Stimulated activated naive CD4-positive, alpha-beta T cell (primary cell): Measurements from ENCODE around the gene GPC3.
A peak's percentile ranks its signal among the peaks of the same experiment; 100 is the strongest.
"Not testable (repeated sequence)": the region's sequence is repeated elsewhere in the genome, so short reads cannot be mapped to it uniquely, and the experiment has no call there.

ENCODE experiments used
- DNase-seq, 6 experiments: peaks; one replicate each; lab custom pipeline; 2025; lab: John Stamatoyannopoulos, UW

Gene GPC3

DNA sequence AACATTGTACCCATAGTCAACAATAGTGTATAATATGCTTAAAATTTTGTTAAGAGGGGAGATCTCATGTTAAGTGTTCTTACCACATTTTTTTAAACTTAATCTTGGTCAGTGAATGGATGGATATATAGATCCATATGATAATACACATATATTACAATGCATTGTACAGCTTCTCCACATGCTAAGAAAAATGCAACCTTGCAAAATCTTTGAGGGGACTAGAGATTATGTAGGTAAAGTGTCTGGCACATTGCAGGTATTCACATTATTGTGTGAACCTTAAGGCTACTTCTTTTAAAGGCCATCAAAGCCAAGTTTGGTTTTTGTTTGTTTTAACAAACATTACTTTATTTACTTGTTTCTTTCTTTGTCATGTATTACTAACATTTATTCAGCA, 10.4 kb upstream of the GPC3 start:
- no peak for DNase-seq

DNA sequence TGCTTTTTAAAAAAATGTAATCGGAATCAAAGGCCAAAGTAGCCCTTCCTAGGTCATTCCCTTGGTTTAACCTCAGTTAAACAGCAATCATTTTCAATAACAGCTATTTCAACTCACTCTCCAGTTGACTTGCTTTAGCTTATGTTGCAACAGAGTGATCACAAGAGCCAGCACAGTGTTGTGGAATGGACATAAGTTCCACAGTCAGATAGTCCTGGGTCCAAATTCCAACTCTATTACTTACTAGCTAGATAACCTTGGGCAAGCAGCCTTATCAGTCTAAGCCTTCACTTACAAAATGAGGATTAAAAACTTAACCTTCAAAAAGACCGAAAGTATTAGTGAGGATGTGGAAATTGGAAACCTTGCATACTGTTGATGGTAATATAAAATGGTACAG, 9.2 kb upstream of the GPC3 start:
- no peak for DNase-seq

DNA sequence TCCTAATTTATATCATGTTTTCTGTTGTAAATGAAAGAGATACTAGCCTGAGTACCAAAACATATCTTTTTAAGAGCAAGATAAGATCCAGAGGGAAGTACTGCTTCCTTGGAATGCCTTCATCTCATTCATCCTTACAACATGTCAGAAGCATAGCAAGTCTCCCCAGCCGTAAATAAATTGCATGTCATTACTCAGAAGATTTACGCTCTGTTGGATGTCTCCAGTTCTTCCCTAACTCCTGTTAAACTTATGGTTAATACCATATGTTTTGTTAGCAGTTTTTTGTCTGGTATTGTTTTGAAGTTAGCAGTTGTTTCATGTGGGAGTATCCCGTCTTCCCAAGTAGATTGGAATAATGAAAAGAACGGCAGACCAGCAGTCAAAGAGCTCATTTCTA, 7.5 kb upstream of the GPC3 start:
- no peak for DNase-seq

DNA sequence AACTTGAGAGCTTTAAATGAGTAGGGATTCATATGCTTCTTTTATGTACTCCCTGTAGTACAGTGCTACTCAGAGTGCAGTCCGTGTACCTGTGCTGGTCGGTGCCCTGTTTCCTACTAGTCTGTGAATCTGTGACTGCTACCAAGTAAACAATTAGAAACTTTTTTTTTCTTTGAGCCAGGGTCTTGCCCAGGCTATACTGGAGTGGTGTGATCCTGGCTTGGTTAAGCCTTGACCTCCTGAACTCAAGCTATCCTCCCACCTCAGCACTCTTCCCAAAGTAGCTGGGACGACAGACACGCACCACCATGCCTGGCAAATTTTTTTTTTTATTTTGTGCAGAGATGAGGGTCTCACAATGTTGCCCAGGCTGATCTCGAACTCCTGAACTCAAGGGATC, 6.4 kb upstream of the GPC3 start:
- DNase-seq, result no peak

DNA sequence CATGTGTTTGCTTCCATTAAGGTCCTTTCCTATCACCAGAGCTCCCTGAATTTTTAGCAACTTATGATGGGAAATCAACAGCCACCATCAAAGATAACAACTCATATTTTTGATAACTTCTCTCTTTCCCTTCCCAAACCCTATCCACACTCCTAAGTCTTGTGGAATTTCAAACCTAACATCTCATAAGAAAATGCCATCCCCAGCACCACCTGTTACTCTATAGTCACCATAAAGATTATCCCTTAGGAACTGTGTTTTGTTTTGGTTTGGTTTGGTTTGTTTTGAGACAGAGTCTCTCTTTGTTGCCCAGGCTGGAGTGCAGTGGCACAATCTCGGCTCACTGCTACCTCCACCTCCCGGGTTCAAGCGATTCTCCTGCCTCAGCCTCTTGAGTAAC, 5.7 kb upstream of the GPC3 start:
- not testable (repeated sequence) for DNase-seq

DNA sequence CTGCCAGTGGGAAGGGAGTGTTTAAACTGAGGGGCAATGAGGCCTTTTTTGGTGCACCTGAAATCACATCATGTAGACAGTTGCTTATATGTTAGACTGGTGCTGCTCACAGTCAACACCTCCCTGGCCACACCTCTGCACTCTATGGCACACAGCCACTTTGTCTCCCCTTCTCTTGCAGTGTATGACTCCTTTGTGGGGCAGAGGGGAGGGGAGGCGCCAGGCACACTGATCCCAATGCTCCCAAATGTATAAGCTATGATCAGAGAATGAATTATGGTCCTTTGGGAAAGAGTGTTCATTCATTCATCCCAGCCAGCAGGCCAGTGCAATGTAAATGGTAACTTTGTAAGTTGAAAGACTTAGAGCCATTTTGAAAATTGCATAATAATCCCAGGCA, 4.6 kb upstream of the GPC3 start:
- DNase-seq, result no peak

DNA sequence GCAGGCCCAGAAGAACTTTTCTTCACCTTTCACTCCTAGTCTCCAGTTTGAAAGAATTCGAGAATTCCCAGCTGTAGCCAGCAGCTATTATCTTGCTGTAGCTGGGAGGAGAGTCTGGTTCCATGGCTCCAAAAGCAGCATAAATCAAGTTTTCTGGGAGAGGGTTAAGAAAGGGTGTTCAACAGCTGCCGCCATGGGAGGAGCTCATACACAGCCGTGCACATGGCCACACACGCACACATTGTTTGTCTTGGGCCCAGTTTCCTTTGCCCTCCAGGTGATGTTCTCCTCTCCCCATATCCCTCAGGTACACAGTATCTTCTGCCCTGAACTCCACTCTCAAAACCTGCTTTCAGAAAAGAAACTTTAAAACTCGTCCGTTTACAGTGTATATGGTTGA, 4.1 kb upstream of the GPC3 start:
- no peak for DNase-seq

DNA sequence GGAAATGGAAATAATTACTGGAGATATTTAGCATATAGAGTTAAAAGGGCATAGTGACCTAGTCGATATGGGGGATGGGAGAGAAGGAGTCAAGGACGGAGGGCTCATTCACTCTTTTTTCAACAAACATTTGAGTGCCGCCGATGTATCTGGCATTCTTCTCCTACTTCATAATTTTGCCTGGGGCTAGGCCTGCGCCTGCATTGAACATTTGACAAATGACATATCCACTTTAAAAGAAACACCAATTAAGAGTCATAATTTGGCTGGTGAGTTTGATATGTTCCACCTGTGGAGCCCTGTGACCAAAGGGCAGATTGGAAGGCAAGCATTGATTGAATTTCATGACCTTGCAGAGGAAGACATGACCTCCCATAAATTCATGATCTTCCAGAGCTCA, 2.6 kb upstream of the GPC3 start:
- DNase-seq, result no peak

DNA sequence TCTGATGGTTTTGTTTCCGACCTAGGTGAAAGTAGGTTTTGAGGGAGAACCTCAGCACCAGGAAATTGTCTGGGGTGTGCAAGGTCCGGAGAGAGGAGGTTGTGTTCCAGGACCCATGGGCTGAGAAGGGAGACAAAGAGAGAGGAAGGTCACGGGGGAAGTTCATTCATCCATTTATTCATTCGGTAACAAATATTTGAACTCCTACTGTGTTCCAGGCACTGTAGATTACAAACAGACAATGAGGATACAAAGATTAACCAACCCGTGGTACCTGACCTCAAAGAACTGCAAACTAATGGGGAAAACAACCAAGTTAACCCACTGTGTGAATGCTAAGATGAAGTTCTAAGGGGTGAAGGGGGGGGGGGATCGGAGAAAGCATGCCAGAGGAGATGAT, 1.8 kb upstream of the GPC3 start:
- DNase-seq, result no peak

DNA sequence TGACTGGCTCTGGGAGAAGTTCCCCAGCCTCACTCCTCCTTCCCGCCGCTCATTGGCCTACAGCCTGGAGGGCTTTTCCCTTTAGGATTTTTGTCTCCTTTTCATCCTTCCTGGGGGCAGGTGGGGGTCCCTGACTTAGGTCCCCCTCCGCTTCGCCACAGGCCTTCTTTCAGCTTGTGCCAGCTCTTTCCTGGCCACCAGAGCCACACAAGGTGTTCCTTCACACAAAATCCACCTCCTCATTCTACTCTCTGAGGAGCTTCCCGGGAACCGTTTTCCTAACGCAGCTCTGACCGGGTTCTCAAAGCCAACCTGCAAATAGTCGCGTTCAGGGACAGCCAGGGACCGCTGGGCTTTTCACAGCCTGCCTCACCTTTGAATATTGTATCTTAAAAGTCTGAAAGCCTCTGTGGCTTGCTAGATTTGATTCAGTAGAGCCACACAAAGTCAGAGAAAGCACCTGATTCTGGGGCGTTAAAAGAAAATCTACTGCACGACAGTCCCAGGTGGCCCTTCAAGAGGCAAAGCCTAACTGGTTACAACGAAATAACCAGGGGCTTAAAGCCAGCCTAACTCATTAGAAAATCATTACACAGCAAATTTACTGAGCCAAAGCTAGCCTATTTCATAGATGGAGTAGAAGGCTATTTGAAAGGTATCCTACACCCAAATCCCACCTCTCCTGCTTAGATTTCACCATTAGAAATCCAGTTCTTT, 731 bp upstream of the GPC3 start:
- DNase-seq, result peak in 1 of 6 experiments; percentile 23

DNA sequence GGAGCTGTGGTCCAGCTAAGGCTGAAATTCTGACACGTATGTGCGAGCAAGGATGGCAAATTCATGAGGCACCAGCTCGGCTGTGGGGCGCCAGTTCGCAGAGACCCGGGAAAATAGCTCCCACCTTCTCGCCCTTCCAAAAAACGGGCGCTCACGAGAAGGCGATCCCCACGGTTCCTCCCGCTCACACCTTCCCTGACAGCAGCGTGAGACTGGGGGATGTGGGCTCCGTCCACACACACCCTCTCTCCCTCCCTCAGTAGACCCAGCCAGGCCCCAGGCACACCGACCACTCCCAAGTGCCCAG, 584 bp downstream of the GPC3 start:
- DNase-seq, result no peak

DNA sequence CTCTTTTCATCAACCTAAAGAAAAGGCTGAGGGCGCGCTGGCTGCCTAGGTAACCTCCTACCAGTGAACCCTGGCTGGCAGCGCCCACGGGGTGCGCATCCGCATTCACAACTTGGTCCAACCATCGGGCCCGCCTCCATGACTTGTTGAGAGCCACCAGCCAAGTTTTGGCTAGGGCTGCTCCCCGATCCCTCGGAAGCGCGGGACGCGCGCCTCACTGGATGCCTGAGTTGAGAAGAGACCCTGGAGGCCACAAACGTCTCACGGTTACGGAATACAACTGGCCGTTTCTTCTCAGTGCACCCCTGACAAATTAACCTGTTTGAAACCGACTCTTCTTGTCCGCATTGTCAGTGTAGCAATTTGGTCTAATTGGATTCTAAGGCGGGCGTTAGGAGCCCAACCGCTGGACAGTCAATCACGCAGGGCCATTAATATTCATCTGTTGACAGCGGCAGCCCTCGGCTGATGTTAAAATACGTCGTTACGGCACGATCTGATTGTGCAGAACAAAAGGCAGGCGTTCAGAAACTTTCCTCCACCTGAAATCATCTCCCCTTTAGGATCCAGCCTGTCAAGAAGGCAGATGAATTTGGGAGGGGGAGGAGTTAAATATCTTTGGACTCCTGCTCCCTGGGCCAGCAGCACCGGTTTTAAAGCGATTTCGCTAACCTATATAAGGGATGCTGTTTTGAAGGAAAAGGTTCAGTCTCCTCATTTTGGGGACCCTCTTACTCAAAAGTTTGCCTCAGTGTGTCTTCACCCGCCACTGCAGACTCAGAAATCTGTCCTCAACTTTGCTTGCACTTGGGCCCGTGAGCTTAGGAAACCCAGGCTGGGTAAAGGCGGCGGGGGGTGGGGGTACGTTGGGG, 1.2 kb downstream of the GPC3 start:
- peak in 1 of 6 experiments; percentile 5 for DNase-seq

DNA sequence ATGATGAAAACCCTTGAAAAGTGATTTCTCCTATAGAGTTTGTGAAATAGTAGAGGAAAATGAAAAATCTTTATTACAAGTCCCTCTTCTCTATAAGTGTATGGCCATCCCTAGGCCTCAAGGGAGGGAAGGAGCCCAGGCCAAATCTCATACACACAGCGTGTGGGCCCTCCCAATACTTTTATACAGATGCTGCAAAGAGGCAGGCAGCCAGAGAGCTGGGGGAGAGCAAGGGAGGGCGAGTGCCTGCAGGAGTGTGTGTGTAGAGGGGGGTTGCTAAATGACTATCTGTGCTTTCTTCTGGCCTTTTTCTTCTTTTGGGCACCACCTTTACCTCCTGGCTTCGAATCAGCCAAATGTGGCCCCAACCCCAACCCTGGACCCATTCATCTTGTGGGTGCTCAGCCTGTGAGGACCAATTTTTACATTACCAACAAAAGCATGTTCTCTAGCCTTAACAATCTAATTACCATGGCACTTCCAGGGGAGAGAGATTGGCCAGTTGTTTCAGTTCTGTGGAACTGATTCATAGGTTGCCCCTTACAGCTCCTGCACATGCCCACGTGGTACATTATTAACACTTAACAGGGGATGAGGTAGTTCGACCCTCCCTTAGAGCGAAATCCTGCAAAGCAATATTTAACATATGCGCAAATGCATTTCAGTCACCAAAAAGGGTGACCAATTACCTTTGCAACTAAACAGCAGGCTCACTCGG, 2.0 kb downstream of the GPC3 start:
- no peak for DNase-seq

DNA sequence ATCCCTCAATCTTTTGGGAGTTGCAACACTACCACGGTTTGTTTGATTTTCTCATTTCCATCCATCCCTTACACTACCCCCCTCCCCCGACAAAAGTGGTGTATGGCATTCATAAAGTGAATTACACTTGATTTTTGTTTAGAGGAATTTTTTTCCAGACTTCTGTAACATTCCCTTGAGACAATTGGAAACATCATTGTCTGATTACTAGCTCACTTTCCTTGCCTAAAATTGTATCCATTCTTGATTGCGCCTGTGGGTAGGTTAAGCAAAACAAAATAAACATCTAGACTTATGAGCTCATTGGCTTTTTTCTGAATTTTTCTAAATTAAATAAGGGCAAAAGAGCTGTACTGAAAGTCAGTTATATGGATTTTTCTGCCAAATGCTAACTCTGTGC, 3.5 kb downstream of the GPC3 start:
- DNase-seq, result no peak

DNA sequence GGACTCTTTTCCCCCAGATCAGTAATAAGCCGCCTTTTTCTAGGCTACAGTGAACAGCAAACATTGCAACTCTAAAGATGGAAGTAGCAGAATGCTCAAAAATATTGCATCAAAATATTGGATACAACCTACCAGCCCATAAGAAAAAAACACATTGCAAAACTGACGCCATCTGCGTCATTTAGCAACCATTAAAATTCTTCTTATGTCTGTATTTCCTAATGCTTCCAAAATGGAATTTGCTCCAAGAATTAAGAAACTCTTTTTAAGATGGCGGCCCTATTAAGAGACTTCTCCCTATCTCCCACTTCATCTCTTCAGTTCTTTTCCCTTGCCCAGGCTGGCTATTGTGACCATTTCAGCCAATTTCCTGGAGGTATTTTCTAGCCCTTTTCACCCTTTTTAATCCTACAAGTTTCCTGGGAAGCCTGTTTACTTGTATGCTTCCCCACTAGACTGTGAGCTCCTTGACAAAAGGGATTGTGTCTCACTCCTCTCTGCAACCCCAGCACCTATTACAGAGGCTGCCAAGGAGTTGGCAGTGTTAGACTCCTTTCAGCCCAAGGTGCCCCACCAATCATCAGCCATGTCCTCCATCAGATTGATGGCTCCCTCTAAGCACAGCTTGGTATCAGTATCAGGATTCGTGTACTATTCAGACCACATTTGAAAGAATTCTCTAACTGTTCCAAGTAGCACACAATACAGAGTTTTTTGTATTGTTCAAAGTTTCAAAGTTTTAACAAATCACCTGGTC, 4.4 kb downstream of the GPC3 start:
- DNase-seq, result no peak

DNA sequence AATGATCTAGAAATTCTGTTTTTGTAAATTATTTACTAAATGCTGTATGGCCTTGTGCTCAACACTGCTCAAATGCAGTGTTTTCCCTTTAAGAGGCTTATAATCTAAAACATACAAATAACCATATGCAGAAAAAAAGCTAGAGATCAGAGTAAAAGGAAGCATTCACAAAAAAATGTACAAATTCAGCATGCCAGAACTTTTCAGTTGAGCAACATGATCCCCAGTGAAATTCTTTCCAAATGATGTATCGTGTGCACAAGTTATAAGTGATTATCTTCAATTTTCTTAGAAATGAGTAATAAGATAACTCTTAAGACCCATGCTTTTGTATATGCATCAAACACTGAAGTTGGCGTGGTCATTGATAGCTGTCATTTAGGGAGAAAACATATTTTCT, 5.0 kb downstream of the GPC3 start:
- DNase-seq, result no peak

DNA sequence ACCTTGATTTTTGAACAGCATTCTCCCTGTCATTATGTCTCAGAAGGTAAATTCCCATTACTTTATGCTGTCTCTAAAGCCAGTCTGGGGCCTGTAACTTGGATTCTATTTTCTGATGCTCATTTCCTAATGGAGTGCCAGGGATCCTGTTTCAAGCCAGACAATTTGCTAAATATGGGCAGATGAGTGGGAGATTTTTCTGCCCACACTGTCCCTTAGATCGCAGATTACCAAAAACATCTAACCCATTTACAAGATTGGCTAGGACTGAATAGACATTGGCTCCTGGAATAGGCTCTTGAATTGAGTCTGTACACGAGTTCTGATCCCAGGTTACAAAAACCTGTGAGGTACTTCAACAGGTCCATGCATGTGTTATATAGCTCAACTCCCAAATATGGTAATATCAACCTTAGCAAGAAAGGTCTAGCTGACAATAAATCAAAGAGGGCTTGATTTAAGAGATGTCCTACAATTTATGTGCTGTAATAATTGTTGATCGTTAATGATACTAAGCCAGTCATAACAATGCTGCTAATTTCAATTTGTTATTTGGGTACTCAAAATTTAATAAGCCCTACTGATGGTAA, 5.7 kb downstream of the GPC3 start:
- DNase-seq, result no peak

DNA sequence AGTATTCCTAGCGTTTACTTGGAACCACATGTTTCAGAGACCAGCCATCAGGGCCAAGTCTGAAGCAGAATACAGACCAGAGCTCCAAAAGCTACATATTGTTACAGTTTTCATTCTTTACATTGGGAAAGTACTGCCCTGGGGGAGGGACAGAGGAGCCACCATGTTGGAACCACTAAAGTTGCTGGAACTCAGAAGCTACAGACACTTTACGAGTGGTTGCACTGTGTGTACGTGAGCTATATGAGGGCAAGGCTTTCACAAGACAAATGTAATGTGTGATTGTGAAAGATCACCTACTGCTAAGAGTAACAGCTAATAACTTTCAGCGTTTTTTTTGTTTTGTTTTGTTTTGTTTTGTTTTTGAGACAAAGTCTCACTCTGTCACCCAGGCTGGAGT, 11.7 kb downstream of the GPC3 start:
- no peak for DNase-seq

DNA sequence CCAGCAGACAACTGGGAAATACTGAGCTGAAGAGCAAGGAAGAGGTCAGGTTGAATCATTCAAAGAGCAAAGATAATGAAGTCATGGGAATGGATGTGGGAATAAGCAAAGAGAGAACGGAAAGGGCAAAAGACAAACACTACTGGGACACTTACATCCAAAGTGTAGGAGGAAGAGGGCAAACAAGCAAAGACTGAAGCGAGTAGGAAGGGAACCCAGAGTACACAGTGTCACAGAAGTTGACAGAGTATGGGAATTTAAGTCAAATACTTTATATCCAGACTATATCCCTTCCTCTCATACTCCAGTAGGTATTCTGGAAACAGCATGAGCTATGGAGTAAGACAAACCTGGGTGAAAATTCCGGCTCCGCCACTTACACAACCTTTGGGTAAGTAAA, 12.5 kb downstream of the GPC3 start:
- no peak for DNase-seq

DNA sequence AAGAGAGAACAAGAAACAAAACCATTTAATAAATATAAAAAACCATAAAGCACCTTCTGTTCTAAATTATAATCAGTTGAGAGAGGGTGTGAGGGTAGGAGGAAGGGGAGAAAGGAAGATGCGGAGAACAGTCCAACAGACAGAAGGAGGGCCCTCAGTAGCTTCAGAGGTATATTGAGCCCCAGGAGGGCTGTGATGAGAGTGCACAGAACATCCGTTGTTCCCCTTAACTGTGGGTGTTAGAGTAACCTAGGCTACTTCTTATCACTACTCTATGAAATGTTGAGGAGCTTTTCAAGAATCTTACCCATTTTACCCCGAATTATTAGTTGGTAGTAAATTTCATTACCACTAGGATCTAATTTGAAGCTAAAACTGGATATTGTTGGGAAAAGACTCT, 13.8 kb downstream of the GPC3 start:
- no peak for DNase-seq

DNA sequence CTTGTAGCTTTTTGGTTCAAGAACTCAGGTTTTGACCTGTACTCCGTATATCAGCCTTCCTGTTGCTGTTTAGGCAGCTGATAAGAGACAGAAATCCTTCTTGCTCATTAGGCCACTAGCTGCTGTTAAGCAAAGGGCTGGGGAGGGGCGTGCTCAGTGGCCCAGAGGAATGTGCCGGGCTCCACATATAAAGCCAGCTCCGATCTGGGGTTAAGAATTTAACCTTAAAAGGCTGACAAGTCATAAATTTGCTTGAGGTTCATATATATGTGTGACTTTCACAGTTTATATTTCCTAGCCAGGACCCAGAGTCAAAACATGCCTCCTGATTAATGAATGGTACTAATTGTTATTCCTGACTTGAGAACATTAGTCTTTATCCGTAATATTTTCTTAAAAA, 15.3 kb downstream of the GPC3 start:
- DNase-seq, result no peak

DNA sequence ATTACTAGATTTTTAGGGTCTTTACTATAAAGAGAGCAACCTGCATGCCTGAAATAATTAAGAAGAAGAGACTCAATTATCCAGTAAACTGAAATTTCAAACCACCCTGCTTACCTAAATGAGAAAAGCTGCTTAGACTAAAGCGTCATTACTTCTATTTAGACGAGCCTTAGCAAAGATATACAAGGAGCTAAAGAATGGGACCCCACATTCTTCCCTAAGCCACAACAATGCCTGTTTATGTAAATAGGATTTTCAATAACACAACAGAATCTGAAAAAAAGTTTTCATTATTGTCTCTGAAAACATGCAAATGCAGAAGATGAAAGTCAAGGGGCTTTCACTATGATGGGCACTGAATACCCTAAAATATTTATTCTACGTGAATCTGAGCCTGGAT, 16.2 kb downstream of the GPC3 start:
- no peak for DNase-seq
